ENCODE data around the gene ATXN10. TPM values are rescaled to one million over a fixed set of nuclear protein-coding genes. Genes with fewer than 3 reads are reported as not detected.

The ATXN10 gene
- total and polyA plus RNA-seq, 2 donors (not counting 1 experiment from before 2014, with no cell fraction given) = 52.3 to 95.5 TPM

GRCh38 chr22:45889539-45890350 is 218.1 kb downstream of the ATXN10 start:
- no peak overlapping the region for H3K4me3 Mint-ChIP-seq
- no peak for DNase-seq

More at GRCh38 chr22:45889539-45890350, 218.1 kb downstream of the ATXN10 start:
- POLR2A ChIA-PET = no interaction called here
- Histone ChIP-seq H3K4me3 (ENCODE audit: control extremely low read depth in 1 of 5, extremely low read depth in 1 of 5, insufficient read depth in 1 of 5, low read depth in 2 of 5, low read length in 4 of 5) (no peak overlapping the region), H3K9me3 (ENCODE audit: control extremely low read depth in 1 of 3, control insufficient read depth in 2 of 3, insufficient read depth in 1 of 3, low read length in 2 of 3) (peaks cover 0 to 14% (median 0%) of the 10 kb centered on the region in 3 donors), H4K20me1 (ENCODE audit: control insufficient read depth, insufficient read depth, low read length, poor library complexity, severe bottlenecking) (no peaks in the 10 kb centered on the region), H3K36me3 (replicated peaks in 1 of 2; ENCODE audit: control extremely low read depth in 1 of 2, control insufficient read depth in 1 of 2, extremely low read depth in 1 of 2, insufficient read depth in 2 of 2, low read length in 1 of 2) (no peaks in the 10 kb centered on the region), H3K4me2 (replicated peaks; ENCODE audit: low read depth, low read length, poor library complexity, severe bottlenecking) (no peak overlapping the region), H3K79me2 (ENCODE audit: control insufficient read depth, insufficient read depth, low read length) (no peaks in the 10 kb centered on the region), H3K27me3 (replicated peaks in 1 of 4; ENCODE audit: control extremely low read depth in 1 of 4, control insufficient read depth in 3 of 4, insufficient read depth in 4 of 4, low read length in 3 of 4) (peaks cover 0 to 31% (median 2%) of the 10 kb centered on the region in 4 experiments), H2AFZ (ENCODE audit: insufficient read depth, low read depth, low read length, poor library complexity, severe bottlenecking) (no peak overlapping the region), H3K9ac (ENCODE audit: low read length) (no peak overlapping the region), H3K4me1 (ENCODE audit: control insufficient read depth in 2 of 2, insufficient read depth in 2 of 2, low read length in 2 of 2) (no peaks in the 10 kb centered on the region), H3K27ac (ENCODE audit: low read length in 2 of 2) (no peak overlapping the region)
- 37% methylated on average over 52 of the region's 56 CpGs for WGBS (ENCODE audit: insufficient coverage)
- CTCF ChIA-PET = no interaction called here
- no peak for TF ChIP-seq CTCF (IDR thresholded peaks at IDR 0.05)
- no peak for TF ChIP-seq EZH2 (IDR thresholded peaks at IDR 0.05; ENCODE audit: borderline replicate concordance, insufficient read depth, low read depth, low read length, poor library complexity, severe bottlenecking)
- H3K27ac Mint-ChIP-seq = no peak overlapping the region
- ATAC-seq (ENCODE audit: low read depth) = no peak
- H3K9me3 Mint-ChIP-seq (ENCODE audit: insufficient read depth) = no peaks in the 10 kb centered on the region
- no peaks in the 10 kb centered on the region for H3K4me1 Mint-ChIP-seq
- H3K27me3 Mint-ChIP-seq = peaks cover 18% of the 10 kb centered on the region
- intact Hi-C loops (cut with micrococcal nuclease) = no loop called here
